ENCODE results near the gene CKAP2L.
A peak's percentile ranks its signal among the peaks of the same experiment; 100 is the strongest.

Gene CKAP2L

DNA sequence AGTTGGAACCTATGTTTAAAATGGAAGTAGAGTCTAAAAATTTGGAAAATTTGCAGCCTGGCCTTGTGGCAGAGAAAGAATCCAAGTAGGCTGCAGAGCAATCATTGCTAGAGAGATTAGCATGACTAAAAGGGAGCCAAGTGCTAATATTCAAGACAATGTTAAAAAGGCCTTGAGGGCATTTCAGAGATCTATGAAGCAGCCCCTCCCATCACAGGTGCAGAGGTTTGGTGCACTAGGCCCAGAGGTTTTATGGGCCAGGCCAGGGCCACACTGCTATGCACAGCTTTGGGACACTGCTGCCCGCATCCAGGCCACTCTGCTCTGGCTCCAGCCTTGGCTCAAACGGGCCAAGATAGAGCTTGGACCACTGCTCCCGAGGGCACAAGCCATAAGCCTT, 26.6 kb upstream of the CKAP2L start:
- no peak for DNase-seq

DNA sequence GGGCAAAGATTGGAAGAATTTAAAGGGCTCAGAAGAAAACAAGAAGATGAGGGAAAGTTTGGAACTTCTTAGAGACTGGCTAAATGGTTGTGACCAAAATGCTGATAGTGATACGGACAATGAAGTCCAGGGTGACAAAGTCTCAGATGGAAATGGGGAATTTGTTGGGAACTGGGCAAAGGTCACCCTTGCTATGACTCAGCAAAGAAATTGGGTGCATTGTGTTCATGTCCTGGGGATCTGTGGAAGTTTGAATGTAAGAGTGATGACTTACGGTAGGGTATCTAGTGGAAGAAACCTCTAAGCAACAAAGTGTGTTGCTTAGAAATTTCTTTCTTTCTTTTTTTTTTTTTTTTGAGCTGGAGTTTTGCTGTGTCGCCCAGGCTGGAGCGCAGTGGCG, 25.9 kb upstream of the CKAP2L start:
- DNase-seq = no peak

DNA sequence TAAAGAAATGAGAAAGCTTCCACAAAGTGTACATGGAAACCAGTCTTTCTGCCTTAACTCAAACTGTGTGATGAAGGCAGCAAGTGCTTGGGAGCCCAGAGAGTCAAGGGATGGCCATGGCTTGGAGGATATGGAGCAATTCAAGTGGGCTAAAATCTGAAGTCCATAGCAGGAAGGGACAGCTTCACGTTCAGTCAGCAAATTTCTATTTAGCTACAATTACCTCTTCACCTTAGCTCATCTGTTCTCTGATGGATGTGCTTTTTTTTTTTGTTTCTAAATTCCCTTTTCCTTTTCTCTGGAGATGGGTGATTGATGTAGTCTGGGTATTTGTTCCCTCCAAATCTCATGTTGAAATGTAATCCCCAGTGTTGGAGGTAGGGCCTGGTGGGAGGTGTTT, 24.8 kb upstream of the CKAP2L start:
- no peak for DNase-seq

DNA sequence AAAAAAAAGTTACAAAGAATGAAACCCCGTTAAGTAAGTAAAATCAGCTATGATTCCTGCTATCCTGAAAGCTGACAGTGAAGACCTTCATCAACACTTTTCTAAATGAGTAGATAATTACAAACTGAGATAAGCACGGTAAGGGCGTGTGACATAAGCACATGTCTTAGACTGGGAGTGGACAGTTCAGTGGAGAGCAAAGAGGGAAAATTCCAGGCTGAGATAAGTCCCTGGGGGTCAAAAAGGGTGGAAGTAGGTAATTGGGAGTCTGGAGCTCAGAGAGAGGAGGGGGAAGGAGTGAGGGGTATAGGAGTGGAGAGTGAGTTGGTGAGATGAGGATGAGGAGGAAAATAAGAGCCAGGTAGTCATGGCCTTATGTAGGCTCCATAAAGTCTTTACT, 24.2 kb upstream of the CKAP2L start:
- DNase-seq = no peak

DNA sequence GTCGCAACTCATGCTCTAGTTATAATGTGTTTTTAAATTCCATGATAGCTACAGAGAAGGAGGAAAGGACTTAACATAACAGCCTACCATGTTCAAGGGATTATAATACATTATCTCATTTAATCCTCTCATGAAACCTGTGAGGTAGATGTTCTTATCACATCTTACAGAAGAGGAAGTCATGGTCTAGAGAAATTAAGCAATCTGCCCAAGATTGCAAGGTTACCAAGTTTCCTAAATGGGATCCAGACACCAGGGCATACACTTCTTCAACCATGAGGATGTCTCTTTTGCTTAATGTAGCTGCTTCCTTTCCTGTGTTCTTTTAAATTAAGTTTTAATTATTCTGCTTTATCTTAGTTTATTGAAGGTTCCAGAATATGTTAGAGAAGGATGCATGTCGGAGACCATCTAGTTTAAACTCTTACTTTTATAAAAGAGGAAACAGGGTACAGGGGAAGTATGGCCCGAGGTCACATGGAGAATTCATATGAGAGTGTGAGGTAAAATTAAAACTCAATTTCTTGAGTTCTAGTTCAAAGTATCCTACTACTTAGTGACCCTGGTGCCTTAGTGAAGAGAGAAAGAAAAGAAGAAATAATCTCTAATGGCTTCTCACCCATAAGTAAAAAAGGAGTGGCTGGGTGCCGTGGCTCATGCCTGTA, 23.5 kb upstream of the CKAP2L start:
- no peak for DNase-seq

DNA sequence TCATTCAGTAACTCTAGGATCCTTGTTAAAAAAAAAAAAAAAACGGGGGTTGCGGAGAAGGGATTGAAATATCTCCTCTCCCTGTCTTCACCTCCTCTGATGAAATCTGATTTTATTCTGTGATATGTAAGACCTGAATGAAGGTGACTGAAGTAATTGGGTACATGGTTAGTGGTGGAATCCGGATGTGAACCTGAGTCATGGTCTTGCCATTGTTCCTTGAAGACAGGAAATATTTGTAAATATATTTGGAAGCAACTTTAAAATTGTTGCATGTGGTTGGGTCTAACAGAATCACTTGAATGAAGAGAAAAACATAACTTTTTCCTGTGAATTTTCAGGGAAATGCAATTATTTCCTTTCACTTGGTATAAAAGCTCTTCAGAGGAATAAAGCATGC, 22.9 kb upstream of the CKAP2L start:
- no peak for DNase-seq

DNA sequence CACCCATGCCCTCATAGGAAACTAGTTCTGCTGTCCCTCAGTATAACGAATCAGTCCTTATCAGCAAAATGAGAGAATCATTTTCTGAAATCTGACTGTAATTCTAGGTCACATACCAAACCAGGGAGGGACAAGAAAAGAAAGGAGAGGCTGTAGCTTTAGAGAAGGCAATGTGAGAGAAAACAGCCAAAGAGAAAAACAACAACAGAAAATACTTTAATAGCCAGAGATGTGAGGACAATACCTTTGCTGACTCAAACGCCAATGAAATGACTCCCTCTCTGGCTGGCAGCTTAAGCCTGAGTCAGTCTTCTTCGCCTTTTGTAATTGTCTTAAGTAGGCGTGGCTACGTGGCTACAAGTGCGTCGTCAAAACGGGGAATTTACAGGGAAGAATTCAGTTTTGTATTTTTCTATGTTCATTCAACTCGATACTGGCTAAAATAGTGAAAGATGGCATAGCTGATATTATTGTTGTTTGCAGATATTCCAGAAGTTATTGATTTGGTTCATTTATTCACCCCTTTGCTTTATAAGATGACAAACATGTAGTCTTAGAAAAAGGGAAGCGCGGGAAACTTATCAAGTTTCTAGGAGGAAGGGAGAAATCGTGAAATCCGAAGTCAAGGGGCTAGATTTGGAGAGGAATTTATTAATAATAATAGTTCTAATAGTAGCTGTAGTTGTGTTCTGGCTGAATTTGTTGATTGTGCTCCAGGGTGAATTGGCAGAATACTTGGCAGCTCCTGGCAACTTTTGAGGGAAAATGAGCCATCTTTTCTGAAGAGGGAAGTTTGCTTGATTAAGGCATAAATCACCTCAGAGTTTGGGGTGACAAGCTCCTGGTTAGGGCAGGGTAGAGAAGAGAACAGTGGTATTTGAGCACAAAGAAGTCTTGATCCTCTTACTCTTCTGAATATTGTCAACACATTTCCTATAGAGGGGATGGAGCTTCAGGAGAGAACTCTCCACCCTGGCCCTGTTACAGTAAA, 20.1 kb upstream of the CKAP2L start, which contains the start of gene IL1A:
Gene IL1A, minus strand, starts transcription at position 295 of the 991 bp plus-strand sequence. CDS start 723 bp downstream, outside the sequence.
- DNase-seq = peak; percentile 1

DNA sequence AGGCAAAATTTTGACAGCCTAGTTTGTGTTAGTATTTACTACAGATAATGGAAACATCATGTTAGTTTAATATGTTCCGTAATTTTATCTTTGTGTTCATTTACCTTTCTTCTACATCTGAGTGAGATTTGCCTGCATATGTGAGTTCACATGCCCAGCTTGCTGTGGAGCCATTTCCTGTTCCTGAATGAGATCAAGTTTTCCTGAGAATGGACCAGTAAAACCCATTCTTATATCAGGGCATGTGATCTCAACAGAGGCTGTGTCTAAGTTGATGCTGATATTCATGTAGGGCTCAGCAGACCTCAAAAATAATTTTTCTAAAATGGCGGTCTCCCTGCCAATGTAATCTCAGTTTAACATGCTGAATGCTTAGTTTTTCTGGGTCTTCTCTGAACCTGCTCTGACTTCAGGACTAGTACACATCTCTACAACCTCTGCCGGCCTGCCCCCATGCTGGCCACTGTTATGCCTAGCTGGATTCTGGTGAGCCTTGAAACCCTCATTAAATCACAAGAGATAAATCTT, 18.8 kb upstream of the CKAP2L start:
- DNase-seq = no peak

DNA sequence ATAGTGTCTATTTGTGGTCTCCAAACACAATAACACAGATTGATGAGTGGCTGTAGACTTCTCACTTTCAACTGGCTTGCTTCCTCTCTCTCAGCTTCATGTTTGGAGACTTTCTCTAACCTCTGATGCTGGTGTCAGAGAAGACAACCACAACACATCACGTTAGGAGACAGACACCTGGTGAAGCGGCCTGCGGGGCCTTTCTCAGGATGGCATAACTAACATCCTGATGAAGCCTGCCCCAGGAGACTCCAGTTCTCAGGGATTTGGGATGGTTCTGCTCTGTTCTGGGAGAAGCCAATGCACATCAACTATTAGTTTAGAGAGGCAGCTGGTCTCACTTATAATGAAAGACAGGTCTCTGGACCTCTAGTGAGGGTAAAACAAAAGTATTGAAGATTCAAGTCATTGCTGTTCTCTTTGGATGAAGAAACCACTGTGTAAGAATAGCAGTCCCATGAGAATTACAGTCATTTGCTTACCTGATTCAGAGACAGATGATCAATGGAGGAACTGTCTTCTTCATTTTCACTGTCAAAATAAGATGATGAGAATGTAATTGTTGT, 17.9 kb upstream of the CKAP2L start:
- DNase-seq = no peak

DNA sequence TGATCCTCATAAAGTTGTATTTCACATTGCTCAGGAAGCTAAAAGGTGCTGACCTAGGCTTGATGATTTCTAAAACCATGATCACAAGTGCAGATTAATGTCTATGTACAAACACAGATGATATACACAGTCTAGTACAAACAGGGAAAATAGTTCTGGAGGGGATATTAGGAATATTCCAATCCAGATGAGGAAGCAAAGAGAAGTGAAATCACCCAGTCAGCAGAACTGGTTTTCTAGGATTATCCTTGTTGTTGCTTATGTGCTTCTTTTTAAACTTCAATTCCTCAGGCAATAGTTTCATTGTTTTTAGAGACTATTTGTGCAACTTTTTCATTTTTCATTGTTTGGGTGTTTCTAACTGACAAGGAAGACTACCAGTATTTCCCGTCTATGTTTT, 15.2 kb upstream of the CKAP2L start:
- DNase-seq = no peak

DNA sequence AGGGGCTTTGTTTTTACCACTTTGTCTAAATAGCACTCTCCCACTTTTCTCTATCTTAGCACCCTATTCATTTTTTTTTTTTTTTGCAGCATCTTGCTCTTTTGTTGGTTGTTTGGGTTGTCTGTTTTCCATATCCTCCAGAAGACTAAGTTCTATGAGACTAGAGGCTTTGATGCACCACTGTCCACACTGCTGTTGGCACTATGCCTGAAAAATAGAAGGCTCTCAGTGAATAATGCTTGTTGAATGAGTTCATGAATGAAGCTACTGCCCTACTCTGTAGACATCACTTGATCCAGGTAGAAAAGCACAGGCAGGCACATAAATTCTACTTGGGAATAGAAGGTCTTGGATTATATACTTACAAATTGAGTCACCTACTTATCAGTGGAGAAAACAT, 12.6 kb upstream of the CKAP2L start:
- DNase-seq = no peak

DNA sequence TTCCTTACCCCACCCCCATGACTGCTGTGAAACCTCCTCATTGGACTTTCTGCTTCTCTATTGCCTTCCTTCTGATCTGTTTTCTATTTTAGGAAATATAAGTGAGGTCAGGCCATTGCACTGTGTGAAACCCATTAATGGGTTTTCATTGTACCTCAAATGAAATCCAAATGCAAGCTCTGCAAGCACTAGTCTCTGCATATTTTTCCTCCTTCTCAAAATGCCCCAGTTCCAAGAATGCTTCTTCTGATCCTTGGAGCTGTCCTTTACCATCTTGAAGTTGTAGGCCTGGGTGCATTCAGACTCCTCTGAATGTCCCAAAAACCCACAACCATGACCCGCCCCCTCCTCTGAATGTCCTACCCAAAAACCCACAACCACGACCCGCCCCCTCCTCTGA, 11.7 kb upstream of the CKAP2L start:
- DNase-seq = no peak

DNA sequence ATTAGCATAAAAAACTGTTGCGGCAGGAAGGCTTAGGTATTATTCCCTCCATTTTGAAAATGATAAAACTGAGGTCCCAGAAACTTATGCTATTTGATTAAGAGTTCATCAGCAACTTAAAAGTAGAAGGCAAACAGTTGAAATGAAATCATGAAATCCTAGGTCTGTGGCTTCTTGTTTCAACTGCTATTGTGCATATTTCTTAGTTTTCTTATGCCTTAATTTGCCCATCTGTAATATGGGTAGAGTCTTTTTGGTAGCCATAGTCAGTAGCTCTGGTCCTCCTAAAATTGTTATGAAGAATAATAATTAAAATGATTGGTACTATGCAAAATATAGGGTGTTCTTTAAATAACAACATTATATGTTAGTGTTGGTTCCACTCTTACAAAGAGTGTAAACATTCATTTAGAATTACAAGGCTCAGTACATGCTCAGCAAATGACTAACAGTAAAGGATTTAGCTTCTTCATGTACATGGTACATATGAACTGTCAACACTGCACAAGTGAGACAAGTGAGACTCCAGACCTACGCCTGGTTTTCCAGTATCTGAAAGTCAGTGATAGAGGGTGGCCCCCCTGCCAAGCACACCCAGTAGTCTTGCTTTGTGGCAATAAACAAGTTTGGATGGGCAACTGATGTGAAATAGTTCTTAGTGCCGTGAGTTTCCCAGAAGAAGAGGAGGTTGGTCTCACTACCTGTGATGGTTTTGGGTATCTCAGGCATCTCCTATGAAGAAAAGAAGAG, 10.3 kb upstream of the CKAP2L start:
- no peak for DNase-seq

DNA sequence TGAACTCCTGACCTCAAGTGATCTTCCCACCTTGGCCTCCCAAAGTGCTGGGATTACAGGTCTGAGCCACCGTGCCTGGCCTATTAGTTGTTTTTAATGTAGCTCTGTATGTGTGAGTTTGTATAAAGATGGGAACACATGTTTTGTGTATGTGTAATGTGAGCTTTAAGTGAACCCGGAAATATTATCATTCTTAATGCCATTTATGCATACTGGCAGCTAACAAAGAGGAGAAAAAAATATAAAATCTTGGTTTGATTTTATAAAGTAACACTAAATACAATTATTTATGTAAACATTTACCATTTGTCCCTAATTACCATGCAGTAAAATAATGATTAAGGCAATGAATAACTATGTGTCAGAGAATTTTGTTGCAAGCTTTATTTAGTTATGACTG, 9.1 kb upstream of the CKAP2L start:
- DNase-seq = no peak

DNA sequence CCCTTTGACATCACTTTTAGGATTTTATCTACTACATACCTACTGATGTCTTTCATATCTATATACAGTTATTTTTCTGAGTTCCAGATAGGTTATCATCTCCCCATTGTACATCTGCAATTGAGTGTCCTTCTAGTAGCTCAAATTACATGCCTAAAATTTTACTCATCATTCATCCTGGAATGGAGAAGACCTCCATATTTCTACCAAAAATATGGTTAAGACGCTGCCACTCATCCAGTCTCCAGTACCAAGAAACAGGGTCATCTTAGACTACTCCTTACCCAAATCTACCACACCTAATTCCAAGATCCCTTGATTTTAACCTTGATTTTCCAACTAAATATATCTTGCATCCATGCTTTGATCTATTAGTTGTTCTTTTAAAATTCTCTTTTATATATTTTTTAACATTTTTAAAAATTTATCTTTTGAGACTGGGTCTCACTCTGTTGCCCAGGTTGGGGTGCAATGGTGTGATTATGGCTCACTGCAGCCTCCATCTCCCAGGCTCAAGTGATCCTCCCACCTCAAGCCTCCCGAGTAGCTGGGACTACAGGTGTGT, 8.6 kb upstream of the CKAP2L start:
- DNase-seq = no peak

DNA sequence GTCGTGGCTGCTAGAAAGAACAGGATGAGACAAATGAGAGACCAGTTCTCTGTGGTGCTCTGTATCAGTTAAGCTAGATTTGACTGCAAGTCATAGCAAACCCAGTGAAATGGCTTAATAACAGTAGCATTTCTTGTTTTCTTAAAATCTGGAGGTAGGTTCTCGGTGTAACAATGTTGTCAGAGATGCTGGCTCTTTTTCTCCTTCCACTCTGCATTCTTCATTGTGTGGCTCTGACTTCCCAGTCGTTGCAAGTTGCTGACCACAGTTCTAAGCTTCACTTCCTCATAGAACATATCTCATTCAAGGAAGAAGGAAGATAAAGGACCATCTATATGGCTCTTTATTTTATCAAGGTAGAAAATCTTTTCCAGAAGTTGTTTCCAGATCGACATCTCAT, 7.9 kb upstream of the CKAP2L start:
- no peak for DNase-seq

DNA sequence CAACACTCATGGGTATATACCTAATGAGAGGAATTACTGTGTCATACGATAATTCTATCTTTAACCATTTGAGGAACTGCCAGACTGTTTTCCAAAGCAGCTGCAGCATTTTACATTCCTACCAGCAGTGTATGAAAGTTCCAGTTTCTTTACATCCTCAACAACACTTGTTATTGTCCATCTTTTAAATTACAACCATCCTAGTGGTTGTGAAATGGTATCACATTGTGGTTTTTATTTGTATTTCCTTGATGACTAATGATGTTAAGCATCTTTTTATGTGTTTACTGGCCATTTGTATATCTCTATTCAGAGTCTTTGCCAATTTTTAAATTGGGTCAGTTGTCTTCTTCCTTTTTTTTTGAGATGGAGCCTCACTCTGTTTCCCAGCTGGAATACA, 4.0 kb upstream of the CKAP2L start:
- no peak for DNase-seq

DNA sequence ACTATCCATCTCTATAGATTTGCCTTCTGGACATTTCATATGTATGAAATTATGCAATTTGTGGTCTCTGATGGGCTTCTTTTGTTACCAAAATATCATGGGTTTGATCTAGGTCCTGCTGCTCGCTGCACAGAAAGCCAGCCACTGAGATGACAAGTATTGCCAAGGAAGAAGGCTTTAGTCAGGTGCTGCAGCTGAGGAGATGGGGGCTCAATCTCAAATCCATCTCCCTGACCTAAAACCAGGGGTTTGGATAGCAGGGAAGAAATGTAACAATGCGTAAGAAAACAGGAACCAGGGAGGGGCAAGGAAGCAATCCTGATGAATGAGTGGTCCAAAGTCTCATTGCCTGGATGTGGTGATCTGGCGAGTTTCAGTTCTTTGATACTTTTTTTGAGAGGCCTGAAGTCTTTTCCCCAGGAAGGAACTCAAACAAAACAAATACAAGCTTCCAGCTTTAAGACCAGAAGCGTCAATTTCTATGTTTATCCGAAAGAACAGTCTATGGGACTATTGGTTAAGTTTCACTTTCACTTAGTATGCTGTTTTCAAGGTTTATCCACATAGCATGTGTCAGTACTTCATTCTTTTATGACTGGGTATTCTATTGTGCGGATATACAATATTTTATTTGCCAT, 3.4 kb upstream of the CKAP2L start:
- DNase-seq = no peak

DNA sequence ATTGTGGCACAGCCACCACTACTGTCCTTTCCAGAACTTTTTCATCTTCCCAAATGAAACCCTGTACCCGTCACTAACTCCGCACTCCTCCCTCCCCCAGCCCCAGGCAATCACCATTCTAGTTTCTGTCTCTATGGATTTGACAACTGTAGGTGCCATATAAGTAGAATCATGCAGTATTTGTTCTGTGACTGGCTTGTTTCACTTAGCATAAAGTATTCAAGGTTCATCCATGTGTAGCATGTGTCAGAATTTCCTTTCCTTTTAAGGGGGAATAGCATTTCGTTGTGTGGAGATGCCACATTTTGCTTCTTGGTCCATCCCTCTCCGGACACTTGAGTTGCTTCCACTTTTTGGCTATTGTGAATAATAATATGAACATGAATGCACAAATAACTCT, 842 bp upstream of the CKAP2L start:
- no peak for DNase-seq

DNA sequence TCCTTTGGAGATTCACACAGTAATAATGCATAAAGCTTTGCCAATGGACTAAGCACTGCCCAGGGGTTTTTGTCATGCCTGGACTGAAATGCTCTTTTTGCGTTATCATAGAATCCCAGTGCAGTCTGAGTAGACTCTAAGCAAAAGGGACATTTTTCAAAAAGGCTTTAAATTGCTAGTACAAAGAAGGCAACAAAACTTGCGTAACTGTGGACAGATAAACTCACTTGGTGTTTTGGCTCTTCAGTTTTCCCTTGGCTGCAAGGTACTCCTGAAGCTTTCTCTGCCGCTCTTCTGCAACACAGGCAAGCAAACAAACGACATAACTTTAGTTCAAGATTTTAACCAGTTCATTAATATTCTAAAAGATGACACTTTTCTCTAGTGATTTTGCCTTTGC, 2.1 kb downstream of the CKAP2L start:
- no peak for DNase-seq

DNA sequence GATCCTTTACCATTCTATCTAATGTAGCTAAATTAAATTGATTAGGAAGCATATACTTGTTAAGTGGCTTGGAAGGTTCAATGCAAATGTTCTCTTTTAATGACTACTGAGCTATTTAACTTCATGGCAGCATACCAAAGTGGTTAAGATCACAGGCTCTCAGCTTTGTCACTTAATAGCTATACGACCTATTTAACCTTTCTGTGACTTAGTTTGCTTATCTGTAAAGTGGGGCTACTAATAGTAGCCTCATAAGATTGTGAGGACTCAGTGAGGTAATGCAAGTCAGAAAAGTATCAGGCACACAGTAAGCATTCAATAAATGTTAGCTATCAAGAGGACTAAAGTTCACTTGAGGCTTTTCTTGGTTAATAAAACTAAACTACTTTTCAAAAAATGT, 4.3 kb downstream of the CKAP2L start:
- no peak for DNase-seq

DNA sequence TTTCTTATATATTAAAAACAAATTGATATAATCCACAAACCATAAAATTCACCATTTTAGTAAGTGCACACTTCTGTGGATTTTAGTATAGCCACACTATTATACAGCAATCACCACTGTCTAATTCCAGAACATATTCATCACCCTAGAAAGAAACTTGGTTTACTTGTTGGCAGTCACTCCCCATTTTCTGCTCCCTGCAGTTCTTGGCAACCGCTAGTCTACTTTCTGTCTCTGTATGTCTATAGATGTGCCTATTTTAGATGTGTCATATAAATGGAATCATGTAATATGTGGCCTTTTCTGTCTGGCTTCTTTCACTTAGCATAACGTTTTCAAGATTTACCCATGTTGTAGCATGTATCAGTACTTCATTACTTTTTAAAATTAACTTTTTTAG, 5.7 kb downstream of the CKAP2L start:
- DNase-seq = no peak

Measured in NCI-H69 (cell line).